ENCODE data around the gene CXCL12.

The CXCL12 gene

DNA sequence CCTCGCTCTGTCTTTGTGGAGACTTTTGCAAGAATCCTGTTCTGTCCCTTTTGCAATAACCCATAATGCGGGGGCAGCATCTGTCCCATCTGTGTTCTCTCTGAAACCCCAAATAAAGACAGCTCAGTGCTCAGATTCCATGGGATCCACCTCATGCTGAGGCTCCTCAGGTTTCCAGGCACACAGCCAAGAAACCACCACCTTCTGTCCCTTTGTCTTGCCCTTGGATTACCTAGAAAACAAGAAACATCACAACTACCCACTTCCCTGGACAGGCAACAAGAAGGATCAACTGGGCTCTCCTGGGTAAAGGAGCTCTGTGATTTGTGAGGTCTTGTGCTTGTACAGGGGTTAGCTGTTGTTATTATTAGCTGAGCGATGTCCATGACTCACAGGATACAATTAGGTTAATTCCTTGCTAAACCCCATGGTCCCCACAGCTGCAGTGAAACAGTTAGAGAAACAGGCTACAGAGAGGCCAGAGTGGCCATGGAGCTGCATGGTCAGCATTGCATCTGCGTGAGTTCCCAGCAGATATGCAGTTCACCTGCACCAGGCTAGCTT, 50.2 kb downstream of the CXCL12 start:
- H3K27ac ChIP-seq (replicated peaks): no peak overlapping the region

DNA sequence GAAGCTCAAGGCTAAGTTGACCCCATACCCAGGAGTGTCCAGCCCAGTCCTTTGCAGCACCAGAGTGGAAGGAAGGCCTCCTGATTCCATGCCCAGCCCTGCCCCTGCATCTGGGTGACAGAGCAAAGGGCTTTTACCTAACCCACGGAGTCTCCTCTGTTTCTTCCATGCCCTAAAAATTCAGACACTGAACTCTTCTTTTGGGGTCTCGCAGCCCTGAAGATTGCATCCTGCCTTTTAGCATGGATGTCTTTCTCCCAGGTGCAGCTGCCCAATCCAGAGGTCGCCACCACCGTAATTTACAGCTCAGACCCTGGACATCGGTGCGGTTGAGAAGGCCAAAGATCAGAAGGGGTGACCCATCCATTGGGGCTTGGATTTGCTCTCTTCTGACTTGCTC, 50.8 kb downstream of the CXCL12 start:
- TF ChIP-seq GABPA (IDR thresholded peaks at IDR 0.05; ENCODE audit: low read depth) (no peak), SPI1 (IDR thresholded peaks at IDR 0.05; ENCODE audit: borderline replicate concordance, low read depth) (no peak), POLR2AphosphoS5 (IDR thresholded peaks at IDR 0.05; ENCODE audit: low read depth) (no peak)
- TF ChIP-seq, protein P1, sequence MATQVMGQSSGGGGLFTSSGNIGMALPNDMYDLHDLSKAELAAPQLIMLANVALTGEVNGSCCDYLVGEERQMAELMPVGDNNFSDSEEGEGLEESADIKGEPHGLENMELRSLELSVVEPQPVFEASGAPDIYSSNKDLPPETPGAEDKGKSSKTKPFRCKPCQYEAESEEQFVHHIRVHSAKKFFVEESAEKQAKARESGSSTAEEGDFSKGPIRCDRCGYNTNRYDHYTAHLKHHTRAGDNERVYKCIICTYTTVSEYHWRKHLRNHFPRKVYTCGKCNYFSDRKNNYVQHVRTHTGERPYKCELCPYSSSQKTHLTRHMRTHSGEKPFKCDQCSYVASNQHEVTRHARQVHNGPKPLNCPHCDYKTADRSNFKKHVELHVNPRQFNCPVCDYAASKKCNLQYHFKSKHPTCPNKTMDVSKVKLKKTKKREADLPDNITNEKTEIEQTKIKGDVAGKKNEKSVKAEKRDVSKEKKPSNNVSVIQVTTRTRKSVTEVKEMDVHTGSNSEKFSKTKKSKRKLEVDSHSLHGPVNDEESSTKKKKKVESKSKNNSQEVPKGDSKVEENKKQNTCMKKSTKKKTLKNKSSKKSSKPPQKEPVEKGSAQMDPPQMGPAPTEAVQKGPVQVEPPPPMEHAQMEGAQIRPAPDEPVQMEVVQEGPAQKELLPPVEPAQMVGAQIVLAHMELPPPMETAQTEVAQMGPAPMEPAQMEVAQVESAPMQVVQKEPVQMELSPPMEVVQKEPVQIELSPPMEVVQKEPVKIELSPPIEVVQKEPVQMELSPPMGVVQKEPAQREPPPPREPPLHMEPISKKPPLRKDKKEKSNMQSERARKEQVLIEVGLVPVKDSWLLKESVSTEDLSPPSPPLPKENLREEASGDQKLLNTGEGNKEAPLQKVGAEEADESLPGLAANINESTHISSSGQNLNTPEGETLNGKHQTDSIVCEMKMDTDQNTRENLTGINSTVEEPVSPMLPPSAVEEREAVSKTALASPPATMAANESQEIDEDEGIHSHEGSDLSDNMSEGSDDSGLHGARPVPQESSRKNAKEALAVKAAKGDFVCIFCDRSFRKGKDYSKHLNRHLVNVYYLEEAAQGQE (IDR thresholded peaks at IDR 0.05; ENCODE audit: insufficient replicate concordance, low read depth): no peak
- TF ChIP-seq, protein P2, sequence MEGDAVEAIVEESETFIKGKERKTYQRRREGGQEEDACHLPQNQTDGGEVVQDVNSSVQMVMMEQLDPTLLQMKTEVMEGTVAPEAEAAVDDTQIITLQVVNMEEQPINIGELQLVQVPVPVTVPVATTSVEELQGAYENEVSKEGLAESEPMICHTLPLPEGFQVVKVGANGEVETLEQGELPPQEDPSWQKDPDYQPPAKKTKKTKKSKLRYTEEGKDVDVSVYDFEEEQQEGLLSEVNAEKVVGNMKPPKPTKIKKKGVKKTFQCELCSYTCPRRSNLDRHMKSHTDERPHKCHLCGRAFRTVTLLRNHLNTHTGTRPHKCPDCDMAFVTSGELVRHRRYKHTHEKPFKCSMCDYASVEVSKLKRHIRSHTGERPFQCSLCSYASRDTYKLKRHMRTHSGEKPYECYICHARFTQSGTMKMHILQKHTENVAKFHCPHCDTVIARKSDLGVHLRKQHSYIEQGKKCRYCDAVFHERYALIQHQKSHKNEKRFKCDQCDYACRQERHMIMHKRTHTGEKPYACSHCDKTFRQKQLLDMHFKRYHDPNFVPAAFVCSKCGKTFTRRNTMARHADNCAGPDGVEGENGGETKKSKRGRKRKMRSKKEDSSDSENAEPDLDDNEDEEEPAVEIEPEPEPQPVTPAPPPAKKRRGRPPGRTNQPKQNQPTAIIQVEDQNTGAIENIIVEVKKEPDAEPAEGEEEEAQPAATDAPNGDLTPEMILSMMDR (IDR thresholded peaks at IDR 0.05; ENCODE audit: insufficient read depth, low read length): no peak
- no peaks in the 10 kb centered on the region for H3K27me3 ChIP-seq (ENCODE audit: insufficient read depth, poor library complexity, severe bottlenecking)
- no peak overlapping the region for H3K4me3 ChIP-seq (replicated peaks; ENCODE audit: insufficient read depth, low read length)
- H3K27ac ChIP-seq (replicated peaks): no peak overlapping the region
- no peak for DNase-seq (ENCODE audit: low read depth in 1 of 2, low spot score in 1 of 2)

More for the DNA sequence above, 50.2 kb downstream of the CXCL12 start:
- no peak for TF ChIP-seq GABPA (IDR thresholded peaks at IDR 0.05; ENCODE audit: low read depth)
- TF ChIP-seq SPI1 (IDR thresholded peaks at IDR 0.05; ENCODE audit: borderline replicate concordance, low read depth): no peak
- TF ChIP-seq POLR2AphosphoS5 (IDR thresholded peaks at IDR 0.05; ENCODE audit: low read depth): no peak
- DNase-seq (ENCODE audit: low read depth in 1 of 2, low spot score in 1 of 2): no peak
- Histone ChIP-seq H3K4me3 (replicated peaks; ENCODE audit: insufficient read depth, low read length) (no peak overlapping the region), H3K27me3 (ENCODE audit: insufficient read depth, poor library complexity, severe bottlenecking) (no peaks in the 10 kb centered on the region)

DNA sequence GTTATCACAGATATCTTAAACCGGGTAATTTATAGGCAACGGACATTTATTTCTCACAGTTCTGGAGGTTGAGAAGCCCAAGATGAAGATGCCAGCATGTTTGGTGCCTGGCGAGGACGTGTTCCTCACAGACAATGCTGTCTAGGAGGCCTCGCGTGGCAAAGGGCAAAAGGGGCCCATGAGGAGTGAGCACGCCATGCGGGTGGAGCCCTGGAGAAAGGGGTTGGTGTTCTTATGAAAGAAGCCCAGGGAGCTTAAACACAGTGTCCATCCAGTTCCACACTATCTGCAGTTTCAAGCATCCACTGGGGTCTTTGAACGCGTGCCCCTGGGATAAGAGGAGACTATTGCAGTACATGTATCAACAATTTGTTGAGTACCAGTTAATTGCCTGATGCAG, 51.4 kb downstream of the CXCL12 start:
- Histone ChIP-seq H3K27me3 (ENCODE audit: insufficient read depth, poor library complexity, severe bottlenecking) (no peaks in the 10 kb centered on the region), H3K27ac (replicated peaks) (no peak overlapping the region), H3K4me3 (replicated peaks; ENCODE audit: insufficient read depth, low read length) (no peak overlapping the region)
- TF ChIP-seq, protein P2 (IDR thresholded peaks at IDR 0.05; ENCODE audit: insufficient read depth, low read length): no peak
- TF ChIP-seq, protein P1 (IDR thresholded peaks at IDR 0.05; ENCODE audit: insufficient replicate concordance, low read depth): no peak
- TF ChIP-seq SPI1 (IDR thresholded peaks at IDR 0.05; ENCODE audit: borderline replicate concordance, low read depth) (no peak), GABPA (IDR thresholded peaks at IDR 0.05; ENCODE audit: low read depth) (no peak), POLR2AphosphoS5 (IDR thresholded peaks at IDR 0.05; ENCODE audit: low read depth) (no peak)
- DNase-seq (ENCODE audit: low read depth in 1 of 2, low spot score in 1 of 2): no peak

DNA sequence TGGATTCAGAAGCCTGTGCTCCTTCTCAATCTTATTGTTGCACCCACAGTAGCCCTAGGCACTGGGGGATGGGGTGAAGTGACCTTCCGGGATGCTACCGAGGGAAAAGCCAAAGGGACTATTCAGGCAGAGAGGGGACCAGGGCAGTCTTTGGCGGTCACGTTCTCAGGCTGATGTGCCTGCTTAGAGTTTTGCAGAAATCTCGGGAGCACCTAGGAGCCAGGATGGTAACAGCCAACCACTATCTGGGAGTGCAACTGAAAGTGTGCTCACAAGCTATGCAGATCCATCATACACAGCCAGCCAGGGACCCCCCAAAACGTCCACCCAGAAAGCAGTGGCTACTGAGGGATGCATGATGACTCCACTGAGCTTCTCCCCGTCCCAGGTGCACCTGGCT, 52.4 kb downstream of the CXCL12 start:
- TF ChIP-seq SPI1 (IDR thresholded peaks at IDR 0.05; ENCODE audit: borderline replicate concordance, low read depth): no peak
- TF ChIP-seq, protein P2 (IDR thresholded peaks at IDR 0.05; ENCODE audit: insufficient read depth, low read length): no peak
- TF ChIP-seq POLR2AphosphoS5 (IDR thresholded peaks at IDR 0.05; ENCODE audit: low read depth): no peak
- TF ChIP-seq, protein P1 (IDR thresholded peaks at IDR 0.05; ENCODE audit: insufficient replicate concordance, low read depth): no peak
- TF ChIP-seq GABPA (IDR thresholded peaks at IDR 0.05; ENCODE audit: low read depth): no peak
- DNase-seq (ENCODE audit: low read depth in 1 of 2, low spot score in 1 of 2): no peak

More for the DNA sequence above, 52.4 kb downstream of the CXCL12 start:
- no peaks in the 10 kb centered on the region for H3K27me3 ChIP-seq (ENCODE audit: insufficient read depth, poor library complexity, severe bottlenecking)
- no peak overlapping the region for H3K27ac ChIP-seq (replicated peaks)
- no peak overlapping the region for H3K4me3 ChIP-seq (replicated peaks; ENCODE audit: insufficient read depth, low read length)
